GM18867 (cell line): ENCODE data around the gene ALDH3A1.
"Not testable (repeated sequence)": the region's sequence is repeated elsewhere in the genome, so short reads cannot be mapped to it uniquely, and the experiment has no call there.

ENCODE experiments used
- ATAC-seq: cut with Tn5 transposase; IDR thresholded peaks from one replicate; pipeline ENCODE4 v1.9.1; 2021; ENCODE audit warnings: mild to moderate bottlenecking, moderate library complexity; ENCODE audit not compliant: unreplicated experiment

Gene ALDH3A1

GRCh38 chr17:19747829-19748806 lies at the start of gene ALDH3A1:
ALDH3A1 (minus strand) TSS chr17:19748298; CDS start chr17:19745129, 3,169 bp downstream.
- no peak for ATAC-seq

DNA sequence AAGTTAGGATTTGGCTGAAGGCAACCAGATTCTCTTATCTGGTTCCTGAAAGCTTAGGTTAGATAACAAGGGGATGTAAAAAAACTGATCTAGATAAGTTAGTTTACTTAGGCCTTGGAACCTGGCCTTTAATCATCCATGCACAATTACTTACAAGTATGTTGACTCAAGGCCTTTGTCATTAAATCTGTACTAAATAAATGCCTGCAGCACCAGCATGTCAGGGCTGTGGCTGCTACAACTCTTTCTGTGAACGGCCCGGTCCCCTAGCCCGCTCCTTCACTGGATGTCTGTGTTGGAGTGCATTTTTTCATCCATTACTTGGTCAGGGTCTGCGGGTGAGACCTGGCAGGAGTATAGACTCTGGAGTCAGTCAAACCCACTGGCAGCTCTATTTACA lies 48.4 kb upstream of the ALDH3A1 start:
- no peak for ATAC-seq

- no peak for ATAC-seq
These were observed 43.9 kb upstream of the ALDH3A1 start for GRCh38 chr17:19791918-19792550.

- ATAC-seq: no peak
These were observed 39.7 kb upstream of the ALDH3A1 start for GRCh38 chr17:19787733-19788357.

DNA sequence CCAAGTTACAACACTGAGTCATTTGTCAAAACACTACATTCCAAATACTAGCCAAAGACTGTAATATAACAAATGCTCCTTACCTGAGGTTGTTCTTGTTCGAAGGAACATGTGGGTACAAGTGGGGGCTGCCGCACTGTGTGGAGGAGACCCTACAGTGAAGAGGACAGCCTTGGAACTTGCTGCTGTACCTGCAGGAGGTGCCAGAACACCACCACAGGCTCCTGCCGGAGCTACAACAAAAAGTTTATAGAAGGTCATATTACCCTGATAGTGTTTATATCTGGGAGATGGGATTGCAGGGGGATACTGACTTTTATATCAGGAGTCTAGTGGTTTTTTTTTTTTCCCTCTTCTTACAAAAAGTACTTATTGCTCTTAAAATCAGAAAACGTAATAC lies 37.8 kb upstream of the ALDH3A1 start:
- ATAC-seq: no peak

DNA sequence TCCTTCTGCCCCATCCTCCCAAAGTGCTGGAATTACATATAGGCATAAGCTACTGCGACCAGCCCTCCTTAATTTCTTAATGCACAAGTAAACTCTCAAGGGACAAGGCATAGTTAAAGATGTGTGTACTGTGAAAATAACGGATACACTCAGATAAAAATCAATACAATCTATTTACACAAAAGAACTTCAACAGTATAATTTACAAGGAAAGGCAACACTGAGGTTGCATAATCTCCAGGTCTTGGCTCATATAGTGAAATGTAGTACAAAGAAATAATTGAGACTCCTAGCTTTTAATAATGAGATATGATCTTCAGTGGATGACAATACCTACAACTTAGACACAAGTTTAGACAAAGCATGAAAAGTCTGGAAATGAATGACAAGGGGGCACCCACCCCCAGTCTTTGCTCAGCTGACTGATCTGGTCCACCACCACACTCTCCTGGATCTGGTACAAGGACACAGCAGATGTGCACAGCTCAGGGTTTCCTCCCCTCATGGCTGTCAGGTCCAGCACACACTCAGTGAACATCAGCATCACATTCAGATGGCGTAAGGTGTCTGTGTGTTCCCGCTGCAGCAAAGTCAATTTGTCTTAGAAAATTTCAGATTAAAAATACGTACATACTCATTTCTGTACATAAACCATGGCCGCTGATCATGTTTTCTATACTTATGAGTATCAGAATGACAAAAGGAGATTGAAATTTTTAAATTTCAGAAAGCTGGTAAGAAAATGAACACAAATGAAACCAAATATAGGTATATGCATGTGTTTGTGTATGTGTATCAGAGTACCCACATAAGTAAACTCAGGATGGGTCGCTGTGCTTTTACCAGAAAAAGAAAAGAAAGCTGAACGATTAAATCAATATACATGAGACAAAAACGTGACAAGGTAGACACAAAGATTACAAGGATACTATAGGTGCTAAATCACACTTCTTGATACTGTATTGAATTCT lies 33.7 kb upstream of the ALDH3A1 start:
- no peak for ATAC-seq

DNA sequence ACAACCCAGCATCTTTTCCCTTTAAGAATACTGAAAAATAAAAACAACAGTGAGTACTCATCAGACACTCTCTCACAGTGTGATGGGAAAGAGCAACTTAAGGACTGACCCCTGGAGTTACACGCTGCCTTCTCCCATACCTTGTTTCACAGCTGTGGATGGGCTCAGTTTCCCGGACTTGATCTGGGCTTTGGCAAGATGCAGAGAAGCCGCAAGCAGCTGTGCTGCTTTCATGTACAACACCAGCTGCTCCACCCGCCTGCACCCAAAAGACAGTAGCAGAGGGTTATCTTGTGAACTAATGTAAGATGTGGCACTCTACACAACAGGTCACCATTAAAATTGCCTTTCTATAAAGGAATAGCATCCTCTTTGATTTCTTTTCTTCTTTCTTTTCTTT lies 32.7 kb upstream of the ALDH3A1 start:
- ATAC-seq: no peak

- ATAC-seq: no peak
These were observed 25.4 kb upstream of the ALDH3A1 start for GRCh38 chr17:19773534-19773933.

DNA sequence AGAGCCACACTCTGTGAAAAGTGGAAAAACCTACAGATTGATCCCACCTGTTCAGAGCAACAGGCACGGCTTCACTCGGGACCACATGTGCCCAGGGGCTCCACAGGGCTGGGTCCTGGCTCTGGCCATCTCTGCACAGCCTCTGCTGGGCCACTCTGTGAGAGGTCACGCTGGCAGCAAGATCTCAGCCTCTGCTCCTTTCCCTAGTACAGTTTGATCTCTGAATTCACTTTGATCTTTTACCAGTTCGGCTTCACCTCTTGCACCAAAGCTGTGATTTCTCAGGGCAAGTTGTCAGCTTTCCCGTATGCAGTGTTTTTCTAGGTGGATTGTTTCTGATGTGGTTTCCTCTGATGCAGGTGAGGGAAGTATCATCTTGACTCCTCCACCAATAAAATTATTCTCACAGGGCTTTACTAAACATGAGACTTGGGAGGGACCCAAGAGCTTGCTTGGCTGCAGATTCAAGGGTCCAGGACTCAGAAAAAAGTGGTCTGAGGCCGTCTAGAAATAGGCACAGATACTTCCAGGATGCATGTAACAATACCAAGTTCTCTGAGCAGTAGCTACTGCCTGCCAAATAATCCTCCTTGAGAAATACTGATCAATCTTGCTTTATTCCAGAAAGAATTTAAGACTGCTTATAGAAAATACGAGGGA lies 24.0 kb upstream of the ALDH3A1 start:
- ATAC-seq: no peak

GRCh38 chr17:19770985-19771735 lies 23.1 kb upstream of the ALDH3A1 start:
- no peak for ATAC-seq

GRCh38 chr17:19769946-19770652 lies 22.0 kb upstream of the ALDH3A1 start:
- no peak for ATAC-seq

GRCh38 chr17:19768046-19768782 lies 20.1 kb upstream of the ALDH3A1 start:
- no peak for ATAC-seq

DNA sequence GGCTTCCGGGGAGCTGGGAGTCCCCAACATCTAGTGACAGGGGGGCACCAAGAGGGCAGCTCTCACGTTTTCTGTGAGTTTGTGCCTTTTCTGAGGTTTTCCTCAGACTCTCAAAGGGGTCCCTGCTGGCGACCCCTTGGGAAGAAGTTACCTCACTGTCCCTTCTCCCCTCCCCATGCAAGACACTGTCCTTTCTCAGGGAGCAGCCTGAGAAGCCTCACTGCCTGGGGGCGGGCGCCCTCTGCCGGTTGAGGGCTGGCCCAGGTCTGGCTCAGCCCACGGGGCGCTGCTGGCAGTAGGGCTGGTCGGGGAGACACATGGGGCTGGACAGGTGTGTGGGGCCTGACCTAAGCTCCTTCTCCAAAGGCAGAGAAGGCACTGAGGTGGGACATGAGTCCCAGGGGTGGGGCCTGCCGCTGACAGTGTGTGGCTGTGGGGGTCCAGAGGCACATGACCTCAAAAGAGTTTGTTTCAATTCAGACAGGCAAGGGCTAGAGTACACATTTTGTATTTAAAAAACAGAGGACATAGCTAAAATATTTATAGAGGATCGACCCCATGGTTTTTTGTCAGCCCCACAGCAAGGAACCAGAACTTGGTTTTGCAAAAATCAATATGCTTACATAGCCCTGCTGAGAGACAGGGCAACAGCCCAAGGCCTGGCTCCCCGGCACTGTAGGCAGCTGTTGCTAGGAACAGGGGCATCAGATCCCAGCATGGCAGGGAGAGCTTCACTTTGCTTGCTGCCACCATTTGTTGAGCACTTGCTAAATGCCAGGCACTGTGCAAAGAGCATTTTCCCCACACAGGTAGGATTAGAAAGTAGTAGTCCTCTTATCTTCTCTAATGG lies 18.5 kb upstream of the ALDH3A1 start:
- peak; percentile 59 for ATAC-seq

- no peak for ATAC-seq
These were observed 17.9 kb upstream of the ALDH3A1 start for GRCh38 chr17:19766016-19766415.

GRCh38 chr17:19763991-19764390 lies 15.9 kb upstream of the ALDH3A1 start:
- not testable (repeated sequence) for ATAC-seq

GRCh38 chr17:19763416-19763815 lies 15.3 kb upstream of the ALDH3A1 start:
- ATAC-seq: no peak

DNA sequence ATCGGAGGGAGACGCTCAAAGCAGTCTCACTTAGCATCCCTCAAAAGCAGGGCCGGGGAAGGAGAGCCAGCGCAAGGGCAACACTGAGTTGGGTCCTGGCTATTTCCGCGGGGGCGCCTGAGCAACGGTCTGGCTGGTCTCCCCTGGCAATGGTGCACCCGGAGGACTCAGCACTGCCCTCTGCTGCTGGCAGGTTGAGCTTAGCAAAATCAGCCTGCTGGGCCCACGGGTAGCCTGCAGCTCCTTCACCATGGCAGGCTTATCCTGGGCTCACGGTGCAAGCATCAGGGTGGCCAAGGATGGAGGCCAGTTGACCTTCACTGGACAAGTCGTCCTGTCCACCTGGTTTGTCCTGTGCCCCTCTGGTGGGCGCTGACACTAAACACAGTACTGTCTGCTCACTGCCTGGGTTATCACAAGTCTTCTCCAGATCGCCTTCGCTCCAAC lies 14.4 kb upstream of the ALDH3A1 start:
- no peak for ATAC-seq
